ENCODE measurements around the gene CCL27.

Gene CCL27

DNA sequence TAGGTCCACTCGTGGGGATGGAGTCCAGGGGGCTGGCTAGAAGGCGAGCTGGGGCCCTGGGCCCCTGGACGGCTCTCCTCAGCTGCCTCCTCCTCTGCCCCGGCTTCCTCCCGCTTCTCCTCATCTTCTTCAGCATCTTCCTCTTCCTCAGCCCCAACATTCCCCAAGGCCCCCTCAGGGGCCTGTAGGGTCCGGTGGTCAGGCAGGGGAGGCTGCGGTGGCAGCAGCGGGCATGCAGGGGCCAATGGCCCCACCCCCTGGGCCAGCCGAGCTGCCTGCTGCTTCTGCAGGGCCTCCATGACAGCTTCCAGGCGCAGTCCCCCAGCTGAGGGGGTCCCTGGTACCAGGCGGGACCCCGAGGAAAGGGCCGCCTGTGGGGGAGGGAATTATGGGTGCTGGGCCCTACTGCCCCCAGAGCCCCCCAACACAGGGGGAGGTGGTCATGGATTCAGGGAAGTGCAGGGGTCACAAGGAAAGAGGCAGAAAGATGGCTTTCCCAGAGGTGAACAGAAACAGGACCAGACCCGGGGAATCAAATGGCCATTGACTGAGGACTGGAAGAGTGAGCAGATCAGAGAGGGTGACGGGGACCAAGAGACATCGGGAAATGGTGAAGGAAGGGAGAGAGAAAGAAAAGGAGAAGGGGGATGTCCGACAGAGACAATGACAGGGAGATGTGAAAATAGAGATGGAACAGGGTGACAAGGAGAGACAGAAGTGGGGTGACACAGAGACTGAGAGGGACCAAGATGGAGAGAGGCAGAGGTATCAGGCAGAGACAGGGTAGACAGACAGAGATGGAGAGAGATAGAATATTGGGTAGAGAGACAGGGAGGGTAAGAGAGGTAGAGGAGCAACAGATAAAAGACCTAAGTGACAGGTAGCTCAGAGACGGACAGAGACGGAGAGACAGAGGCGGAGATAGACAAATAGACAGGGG lies 34.5 kb downstream of the CCL27 start:
- DNase-seq (ENCODE audit: low read depth): no peak

DNA sequence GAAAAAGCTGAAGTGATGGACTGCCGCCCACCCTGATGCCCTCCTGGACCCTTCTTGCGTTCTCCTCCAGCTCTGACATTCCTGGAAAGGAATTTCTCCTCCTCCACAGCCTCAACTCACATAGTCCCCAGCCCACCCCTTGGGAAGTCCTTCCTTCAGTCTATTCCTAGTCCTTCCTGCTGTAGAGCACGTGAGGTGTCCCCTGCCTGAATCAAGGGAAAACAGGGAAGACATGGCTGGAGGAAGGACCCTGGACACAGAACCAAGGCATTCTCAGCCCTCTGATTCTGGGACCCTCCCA lies 37.3 kb downstream of the CCL27 start:
- DNase-seq (ENCODE audit: low read depth): no peak

DNA sequence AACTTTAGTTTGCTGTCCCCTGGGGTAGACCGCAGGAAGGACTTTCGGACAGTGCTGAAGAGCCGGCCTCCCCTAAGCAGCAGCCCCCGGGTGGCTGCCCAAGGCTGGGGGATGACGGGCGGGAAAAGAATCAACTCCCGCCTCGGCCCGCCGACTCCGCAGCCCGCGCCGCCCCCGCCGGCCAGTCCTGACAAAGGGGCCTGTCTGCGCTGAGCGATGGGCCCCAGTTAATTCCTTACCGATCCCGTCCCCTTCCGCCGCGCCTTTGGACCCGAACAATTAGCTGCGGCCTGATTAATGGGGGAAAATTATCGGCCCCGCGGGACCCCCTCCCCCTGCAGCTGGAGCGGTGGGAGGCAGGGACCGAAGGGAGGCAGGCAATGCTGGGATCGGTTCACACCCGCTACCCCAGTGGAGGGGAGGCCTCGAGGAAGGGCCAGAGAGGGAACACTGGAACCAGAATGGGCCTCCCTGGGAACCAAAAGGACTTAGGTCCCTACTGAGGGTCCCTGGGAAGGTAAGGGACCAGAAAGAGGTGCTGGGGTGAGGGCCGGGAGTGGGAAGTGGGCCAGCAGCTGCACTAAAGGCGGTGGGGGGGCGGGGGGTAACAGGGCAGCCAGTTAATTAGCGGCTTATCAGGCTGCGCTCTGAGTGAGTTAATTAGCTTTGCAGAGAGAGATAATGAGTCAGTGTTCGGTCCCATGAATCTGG lies 37.8 kb downstream of the CCL27 start:
- DNase-seq (ENCODE audit: low read depth): no peak

DNA sequence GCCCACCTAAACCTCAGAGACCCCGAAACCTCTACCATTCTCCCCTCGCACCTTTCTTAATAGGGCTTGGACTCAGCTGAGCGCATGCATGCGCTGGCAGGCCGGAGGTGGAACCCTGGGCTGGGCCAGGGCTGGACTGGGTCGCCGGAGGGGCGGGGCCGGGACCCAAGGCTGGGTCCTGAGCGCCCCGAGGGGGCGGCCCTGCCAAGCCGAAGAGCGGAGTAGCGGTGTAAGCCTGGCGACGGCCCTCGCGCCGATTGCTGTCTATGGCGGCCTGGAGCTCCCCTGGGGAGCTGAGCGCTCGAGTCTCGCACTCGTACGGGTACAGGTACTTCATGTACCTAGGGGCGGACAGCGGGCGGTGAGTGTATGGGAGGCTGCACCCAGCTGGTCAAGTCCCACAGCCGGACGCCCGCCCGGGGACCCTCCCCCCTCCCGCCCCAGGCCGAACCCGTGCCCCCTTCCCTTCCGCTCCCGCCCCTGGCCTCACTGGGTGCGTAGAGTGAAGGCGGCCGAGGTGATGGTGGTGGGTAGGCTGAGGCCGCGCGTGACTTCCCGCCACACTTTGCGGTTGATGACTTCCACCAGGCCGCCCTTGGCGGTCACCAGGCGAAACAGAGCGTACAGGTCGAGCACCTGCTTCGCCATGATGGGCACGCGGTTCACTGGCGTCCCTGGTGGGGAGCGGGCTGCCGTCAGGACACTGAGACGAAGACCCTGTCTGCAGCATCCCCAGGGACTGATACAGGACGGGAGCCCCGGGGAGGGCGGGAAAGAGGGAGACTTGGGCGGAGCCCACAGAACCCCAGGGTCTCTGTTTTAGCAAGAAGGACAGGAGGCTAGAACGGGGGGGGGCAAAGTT lies 38.9 kb downstream of the CCL27 start:
- DNase-seq (ENCODE audit: low read depth): no peak

DNA sequence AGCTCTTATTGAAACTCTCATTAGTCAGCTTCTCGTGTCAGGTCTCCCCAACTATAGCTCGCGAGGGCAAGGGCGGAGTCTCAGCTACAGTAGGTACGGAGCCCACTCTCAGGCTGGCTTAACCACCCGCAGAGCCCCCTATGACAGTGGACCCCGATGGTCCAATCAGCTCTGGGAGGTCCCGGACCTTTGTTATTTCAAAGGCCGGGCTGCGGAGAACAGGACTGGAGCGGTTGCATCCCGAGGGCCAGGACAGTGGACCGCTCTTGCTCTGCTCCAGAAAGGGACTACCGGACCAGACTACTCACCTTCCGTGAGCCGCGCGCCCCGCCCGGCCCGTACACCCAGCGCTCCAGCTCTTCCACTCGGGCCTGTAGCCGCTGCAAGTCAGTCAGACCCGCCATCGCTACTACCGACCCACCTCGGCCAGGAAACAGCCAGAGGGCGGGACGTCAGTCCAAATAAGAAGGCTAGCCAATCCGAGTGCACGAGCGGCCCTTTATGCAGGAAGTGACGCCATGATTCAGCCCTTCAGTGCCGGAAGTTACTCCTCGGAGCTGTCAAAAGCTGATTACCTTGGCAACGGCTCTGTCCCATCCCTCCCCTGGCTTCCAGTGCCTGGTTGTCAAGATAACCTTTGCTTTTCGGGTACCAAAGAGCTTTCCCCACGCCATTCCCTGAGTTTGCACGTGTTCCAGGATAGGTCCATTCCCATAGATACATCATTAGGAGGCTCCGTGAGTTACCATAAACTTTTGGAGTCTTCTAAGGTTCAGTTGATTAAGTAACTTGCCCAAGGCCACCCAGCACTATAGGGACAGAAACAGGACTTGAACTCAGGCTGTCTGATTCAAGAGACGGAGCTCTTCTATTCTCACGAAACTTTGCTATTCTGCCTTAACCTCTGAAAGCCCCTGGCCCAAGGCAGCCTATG lies 42.1 kb downstream of the CCL27 start, which contains the start of gene DCTN3:
Gene DCTN3, minus strand, starts transcription at position 435 of the 934 bp plus-strand sequence. Its CDS starts 31 bp downstream, at position 404.
- peak; percentile 92 for DNase-seq (ENCODE audit: low read depth)

DNA sequence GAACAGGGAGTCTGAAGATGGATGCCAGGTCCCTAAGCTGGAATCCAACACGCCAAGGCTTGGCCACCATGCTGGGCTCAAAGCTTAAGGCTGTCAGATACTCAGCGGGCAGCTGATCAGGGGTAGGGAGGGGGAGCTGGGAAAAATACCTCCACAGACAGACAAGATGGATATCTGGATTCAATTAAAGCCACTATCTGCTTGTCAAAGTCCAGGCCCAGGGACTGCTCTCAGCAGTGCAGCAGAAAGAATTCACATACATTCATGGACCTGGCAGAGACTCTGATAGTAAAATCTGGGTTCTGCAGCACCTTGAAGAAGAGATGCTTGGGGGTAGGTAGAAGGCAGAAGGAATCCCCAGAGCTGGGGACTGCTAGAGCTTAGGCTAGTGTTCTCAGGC lies 47.3 kb downstream of the CCL27 start:
- no peak for DNase-seq (ENCODE audit: low read depth)

DNA sequence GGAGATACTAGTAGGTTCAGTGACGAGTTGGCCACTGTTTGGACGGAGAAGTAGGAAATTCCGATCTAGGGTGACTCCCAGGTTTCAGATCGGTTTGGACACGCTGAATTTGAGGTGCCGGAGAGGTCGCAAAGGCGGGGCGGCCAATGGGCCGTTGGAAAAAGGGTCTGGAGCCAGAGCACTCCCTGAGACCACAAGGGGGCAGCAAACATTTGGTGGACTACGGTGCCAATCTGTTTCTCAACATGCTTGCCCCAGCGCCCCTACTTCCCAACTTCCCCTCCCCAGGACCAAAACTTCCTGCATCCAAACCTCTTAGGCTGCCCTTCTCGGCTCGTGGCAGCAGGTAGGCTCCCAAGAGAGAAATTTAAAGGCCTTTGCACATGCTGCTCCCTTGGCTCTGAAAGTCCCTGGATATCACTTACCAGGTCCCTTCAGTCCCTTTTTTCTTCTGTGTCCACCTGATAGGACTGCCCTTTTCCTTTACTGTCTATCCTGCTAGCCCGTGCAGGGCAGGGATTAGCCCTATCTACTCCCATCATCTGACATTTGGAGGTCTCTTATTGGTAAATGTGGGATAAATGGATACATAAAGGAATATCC lies 49.6 kb downstream of the CCL27 start:
- DNase-seq (ENCODE audit: low read depth): peak; percentile 61
